ENCODE results near the gene UVRAG. TPM values are rescaled to one million over a fixed set of nuclear protein-coding genes. Genes with fewer than 3 reads are reported as not detected.
A peak's percentile ranks its signal among the peaks of the same experiment; 100 is the strongest.

The UVRAG gene
- total RNA-seq, 1 experiment from 2014 or later: 31.3 TPM

- TF ChIP-seq CTCF (IDR thresholded peaks at IDR 0.05; ENCODE audit: insufficient read depth in 1 of 2, low read depth in 1 of 2, low read length in 1 of 2, severe bottlenecking in 1 of 2, unreplicated experiment in 1 of 2): peak; percentile 68 to 81
- Histone ChIP-seq H3K4me1 (no peaks in the 10 kb centered on the region), H3K9me3 (no peaks in the 10 kb centered on the region), H3K27me3 (replicated peaks; ENCODE audit: control insufficient read depth, insufficient read depth, low read length) (no peaks in the 10 kb centered on the region), H3K4me3 (ENCODE audit: low read depth, low read length) (no peak overlapping the region), H3K36me3 (ENCODE audit: control insufficient read depth, insufficient read depth, low read length) (0 out of 2 replicates have a peak, but pooled peaks cover 1% of the 10 kb centered on the region)
- intact Hi-C loops (cut with micrococcal nuclease; ENCODE audit: unreplicated experiment): loop anchor here (1.0 to 10.0 kb wide), 6 partner anchors 135 to 788 kb away; no protein-coding TSS in a partner anchor
- DNase-seq: peak in 1 of 2 experiments; percentile 56
- BruUV-seq (replicated peaks): no TSS peak
- CTCF ChIA-PET: interaction anchor here (0.6 to 2.8 kb wide), 11 partner anchors 40 to 422 kb away, joined by 3 to 31 read pairs (median 4); no protein-coding TSS in a partner anchor
- Mint-ChIP-seq H3K27me3 (ENCODE audit: insufficient read depth, unreplicated experiment) (no peaks in the 10 kb centered on the region), H3K4me3 (ENCODE audit: unreplicated experiment) (no peak overlapping the region), H3K36me3 (ENCODE audit: insufficient read depth, unreplicated experiment) (peaks cover under 1% of the 10 kb centered on the region), H3K4me1 (ENCODE audit: low read depth, unreplicated experiment) (no peaks in the 10 kb centered on the region), H3K9me3 (ENCODE audit: unreplicated experiment) (no peaks in the 10 kb centered on the region), H3K27ac (ENCODE audit: unreplicated experiment) (no peak overlapping the region)
- POLR2A ChIA-PET: no interaction called here
Observed at GRCh38 chr11:75896843-75897419, 81.9 kb downstream of the UVRAG start.

GRCh38 chr11:75898871-75899270 lies 83.9 kb downstream of the UVRAG start:
- DNase-seq: no peak
- Histone ChIP-seq H3K9me3 (no peaks in the 10 kb centered on the region), H3K4me3 (ENCODE audit: low read depth, low read length) (no peak overlapping the region), H3K4me1 (no peaks in the 10 kb centered on the region), H3K27me3 (replicated peaks; ENCODE audit: control insufficient read depth, insufficient read depth, low read length) (no peaks in the 10 kb centered on the region), H3K36me3 (ENCODE audit: control insufficient read depth, insufficient read depth, low read length) (no peaks in the 10 kb centered on the region)
- Mint-ChIP-seq H3K36me3 (ENCODE audit: insufficient read depth, unreplicated experiment) (no peaks in the 10 kb centered on the region), H3K4me1 (ENCODE audit: low read depth, unreplicated experiment) (no peaks in the 10 kb centered on the region), H3K27ac (ENCODE audit: unreplicated experiment) (no peak overlapping the region), H3K27me3 (ENCODE audit: insufficient read depth, unreplicated experiment) (no peaks in the 10 kb centered on the region), H3K4me3 (ENCODE audit: unreplicated experiment) (no peak overlapping the region), H3K9me3 (ENCODE audit: unreplicated experiment) (no peaks in the 10 kb centered on the region)
- TF ChIP-seq CTCF (IDR thresholded peaks at IDR 0.05; ENCODE audit: insufficient read depth in 1 of 2, low read depth in 1 of 2, low read length in 1 of 2, severe bottlenecking in 1 of 2, unreplicated experiment in 1 of 2): no peak
- ChIA-PET CTCF (interaction anchor here (0.5 kb wide), 1 partner anchor 350 kb away, joined by 4 read pairs; no protein-coding TSS in a partner anchor), POLR2A (no interaction called here)
- BruUV-seq (replicated peaks): no TSS peak
- intact Hi-C loops (cut with micrococcal nuclease; ENCODE audit: unreplicated experiment): loop anchor here (5.0 to 10.0 kb wide), 3 partner anchors 133 to 786 kb away; no protein-coding TSS in a partner anchor

- H3K36me3 Mint-ChIP-seq (ENCODE audit: insufficient read depth, unreplicated experiment): no peaks in the 10 kb centered on the region
- no peak overlapping the region for H3K4me3 Mint-ChIP-seq (ENCODE audit: unreplicated experiment)
- no peak overlapping the region for H3K27ac Mint-ChIP-seq (ENCODE audit: unreplicated experiment)
- H3K27me3 Mint-ChIP-seq (ENCODE audit: insufficient read depth, unreplicated experiment): no peaks in the 10 kb centered on the region
- TF ChIP-seq CTCF (IDR thresholded peaks at IDR 0.05; ENCODE audit: insufficient read depth in 1 of 2, low read depth in 1 of 2, low read length in 1 of 2, severe bottlenecking in 1 of 2, unreplicated experiment in 1 of 2): no peak
- intact Hi-C loops (cut with micrococcal nuclease; ENCODE audit: unreplicated experiment): loop anchor here (5.0 to 10.0 kb wide), 3 partner anchors 132 to 785 kb away; no protein-coding TSS in a partner anchor
- Histone ChIP-seq H3K27me3 (replicated peaks; ENCODE audit: control insufficient read depth, insufficient read depth, low read length) (no peaks in the 10 kb centered on the region), H3K4me1 (no peaks in the 10 kb centered on the region), H3K4me3 (ENCODE audit: low read depth, low read length) (no peak overlapping the region), H3K9me3 (no peaks in the 10 kb centered on the region), H3K36me3 (ENCODE audit: control insufficient read depth, insufficient read depth, low read length) (no peaks in the 10 kb centered on the region)
- H3K9me3 Mint-ChIP-seq (ENCODE audit: unreplicated experiment): no peaks in the 10 kb centered on the region
- H3K4me1 Mint-ChIP-seq (ENCODE audit: low read depth, unreplicated experiment): no peaks in the 10 kb centered on the region
- BruUV-seq (replicated peaks): no TSS peak
- ChIA-PET CTCF (no interaction called here), POLR2A (no interaction called here)
- DNase-seq: no peak
Observed at GRCh38 chr11:75899806-75900205, 84.8 kb downstream of the UVRAG start.

All from Caco-2 (cell line).